ENCODE results near the gene ATP6V1B1.

Gene ATP6V1B1

DNA sequence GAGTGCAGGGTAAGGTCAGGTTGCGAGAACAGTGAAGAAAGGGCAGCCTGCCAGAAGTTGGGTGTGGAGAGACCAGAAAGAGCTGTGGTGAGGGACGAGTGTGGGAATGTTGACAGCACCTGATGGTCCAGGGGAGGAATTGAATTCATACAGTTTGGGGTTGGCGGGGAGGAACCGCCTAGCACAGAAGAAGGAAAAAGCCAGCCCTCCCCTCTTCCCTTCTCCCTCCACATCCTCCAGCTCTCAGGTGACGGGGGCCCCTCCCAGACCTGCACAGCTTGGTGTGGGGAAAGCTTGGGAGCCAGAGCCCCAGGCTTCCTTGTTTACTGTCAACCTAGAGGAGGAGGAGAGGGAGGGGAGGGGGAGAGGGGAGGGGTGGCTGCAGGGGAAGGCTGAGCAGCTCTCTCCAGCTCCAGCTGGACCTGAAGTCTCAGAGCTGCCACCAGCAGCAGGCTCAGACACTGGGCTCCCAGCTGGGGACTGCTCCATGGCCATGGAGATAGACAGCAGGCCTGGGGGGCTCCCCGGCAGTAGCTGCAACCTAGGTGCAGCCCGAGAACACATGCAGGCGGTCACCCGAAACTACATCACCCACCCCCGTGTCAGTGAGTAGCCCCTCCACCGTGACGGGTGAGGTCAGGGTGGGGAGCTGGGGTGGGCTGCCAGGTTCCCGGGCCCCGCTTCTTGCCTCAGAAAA lies at the start of gene ATP6V1B1:
TSS of gene ATP6V1B1 (plus strand) at position 433 of the 697 bp plus-strand sequence. CDS start at position 488, 55 bp downstream.
- DNase-seq, result no peak

DNA sequence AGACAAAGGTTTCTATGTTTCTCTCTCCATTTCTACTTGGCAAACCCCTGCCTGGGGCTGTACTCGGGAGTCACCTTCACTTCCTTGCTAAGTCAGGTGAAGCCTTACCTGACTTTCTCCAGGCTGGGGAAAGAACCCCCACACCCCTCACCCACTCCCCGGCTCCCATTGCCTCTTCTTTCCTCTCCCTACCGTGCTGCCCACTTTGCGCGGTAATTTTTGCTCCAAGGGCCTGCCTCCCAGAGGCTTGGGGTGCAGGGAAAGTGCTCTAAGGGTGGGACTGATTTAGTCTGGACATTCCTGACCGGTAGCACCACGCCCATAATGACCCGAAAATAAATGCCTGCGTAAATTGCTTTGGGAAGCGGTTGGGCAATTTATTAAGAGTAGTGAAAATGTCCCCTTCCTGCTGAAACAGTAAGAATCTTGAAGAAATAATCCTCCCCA lies 49.1 kb upstream of the ATP6V1B1 start:
- no peak for DNase-seq

DNA sequence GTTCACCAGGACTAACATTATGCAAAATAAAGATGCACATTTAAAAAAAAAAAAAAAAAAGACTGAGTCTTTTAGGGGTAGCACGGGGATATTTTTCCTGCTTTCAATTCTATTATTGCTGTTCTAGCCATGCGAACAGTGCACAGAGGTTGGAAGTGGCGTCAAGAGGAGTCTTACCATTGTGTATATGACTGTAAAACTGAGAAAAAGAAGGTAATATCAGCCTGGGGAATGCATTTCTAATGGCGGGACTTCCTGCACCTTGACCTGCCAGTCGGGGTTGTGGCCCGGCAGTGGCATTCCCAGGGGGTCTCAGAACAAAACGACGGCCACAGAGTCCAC lies 48.5 kb upstream of the ATP6V1B1 start:
- DNase-seq, result no peak

DNA sequence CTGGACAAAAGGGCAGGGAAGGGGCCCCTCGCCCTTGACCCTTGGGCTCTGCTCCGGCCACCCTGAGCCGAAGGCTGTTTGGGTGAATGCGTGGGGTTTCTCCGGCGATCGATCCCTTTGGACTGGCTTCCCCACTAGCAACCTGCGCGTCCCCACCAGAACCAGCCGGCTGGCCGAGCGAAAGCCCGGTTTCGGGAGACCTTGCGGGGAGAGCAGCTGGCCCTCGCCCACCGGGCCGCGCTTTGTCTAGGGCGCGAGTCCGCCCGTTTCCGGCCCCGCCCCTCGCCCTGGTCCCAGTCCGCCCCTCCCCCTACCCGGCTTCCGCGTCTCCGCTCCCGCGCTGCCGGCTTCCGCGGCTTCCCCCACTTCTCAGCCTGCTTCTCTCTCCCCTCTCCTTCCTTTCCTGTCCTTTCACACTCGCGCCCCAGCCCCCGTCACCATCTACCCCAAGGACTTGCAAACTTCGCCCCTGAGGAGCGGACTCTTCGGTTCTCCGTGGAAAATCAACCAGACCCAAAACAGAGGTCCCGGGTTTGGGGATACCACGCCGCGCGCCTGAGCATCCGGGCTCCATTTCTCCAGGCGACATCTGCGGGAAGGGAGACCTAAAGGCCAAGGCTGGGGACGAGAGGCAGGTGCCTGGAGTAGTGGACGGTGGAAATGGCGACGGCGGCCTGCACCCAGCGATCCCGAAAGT lies 48.0 kb upstream of the ATP6V1B1 start:
- no peak for DNase-seq

DNA sequence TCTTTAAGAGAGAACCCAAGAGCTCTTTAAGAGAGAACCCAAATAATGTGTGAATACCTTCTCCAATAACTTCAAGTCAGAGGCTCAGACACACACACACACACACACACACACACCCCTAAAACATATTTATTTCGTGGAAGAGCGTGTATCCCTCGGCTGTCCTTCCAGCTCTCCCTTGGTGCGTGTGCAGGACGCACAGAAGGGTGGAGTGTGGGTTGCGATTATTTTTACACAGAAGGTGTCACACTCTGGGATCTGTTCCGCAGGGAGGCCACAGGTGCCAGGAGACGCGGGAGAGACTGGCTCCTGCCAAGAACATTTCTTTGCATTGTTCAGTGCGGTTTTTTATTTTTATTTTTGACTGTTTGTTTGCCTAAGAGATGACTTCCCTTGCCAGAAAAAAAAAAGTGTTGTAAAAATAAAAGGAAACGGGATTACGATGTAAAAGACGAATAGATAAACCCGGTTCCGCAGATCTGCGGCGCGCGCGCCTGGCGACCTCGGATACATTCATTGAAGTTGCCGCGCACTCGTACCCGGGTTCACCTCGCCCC lies 47.3 kb upstream of the ATP6V1B1 start:
- DNase-seq, result no peak

DNA sequence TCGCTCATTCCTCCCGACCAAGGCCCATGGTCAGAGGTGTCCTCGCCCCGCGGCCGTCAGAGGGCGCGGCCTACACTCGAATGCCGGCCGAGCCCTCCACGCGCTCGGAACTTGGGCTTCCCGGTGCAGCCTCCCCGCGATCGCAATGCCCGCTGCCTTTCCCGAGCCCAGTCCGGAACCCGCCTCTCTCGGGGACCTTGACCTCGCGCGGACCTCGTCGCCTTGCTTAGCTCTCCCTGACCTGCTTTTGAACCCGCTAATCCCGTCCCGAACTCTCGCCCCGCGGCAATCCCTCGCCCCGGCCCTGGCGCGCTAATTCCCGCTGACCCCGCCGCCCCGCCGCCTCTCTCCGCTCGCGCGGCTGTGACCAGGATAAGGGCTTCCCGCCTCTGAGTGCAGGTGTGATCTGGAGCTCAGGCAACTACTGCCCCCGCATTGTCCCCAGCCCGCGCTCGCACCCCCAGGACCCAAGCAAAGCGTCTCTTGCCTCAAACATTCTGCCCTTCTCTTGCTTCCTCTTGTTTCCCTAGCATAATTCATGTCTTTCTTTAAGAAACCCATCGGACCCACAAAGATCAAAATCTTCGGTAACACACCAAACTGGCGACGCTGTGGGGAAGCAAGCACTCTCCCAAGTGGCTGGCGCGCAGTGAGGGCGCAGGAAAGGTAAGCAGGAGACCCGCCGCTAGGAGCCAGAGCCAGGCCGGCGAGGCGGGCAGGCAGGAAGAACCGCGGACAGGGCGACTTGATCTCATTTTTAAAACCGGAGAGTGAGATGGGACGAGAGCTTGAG lies 46.6 kb upstream of the ATP6V1B1 start:
- DNase-seq, result no peak

DNA sequence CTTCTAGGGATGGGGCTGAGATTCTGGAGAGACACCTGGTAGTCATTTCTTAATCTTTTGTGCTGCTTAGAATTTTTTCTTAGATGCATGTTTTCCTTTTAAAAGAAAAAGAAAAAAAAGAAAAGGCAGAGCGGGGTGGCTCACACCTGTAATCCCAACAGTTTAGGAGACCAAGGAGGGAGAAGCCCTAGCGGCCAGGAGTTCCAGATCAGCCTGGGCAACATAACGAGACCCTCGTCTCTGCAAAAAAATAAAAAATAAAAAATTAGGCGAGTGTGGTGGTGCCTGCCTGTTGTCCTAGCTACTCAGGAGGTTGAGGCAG lies 46.0 kb upstream of the ATP6V1B1 start:
- no peak for DNase-seq

DNA sequence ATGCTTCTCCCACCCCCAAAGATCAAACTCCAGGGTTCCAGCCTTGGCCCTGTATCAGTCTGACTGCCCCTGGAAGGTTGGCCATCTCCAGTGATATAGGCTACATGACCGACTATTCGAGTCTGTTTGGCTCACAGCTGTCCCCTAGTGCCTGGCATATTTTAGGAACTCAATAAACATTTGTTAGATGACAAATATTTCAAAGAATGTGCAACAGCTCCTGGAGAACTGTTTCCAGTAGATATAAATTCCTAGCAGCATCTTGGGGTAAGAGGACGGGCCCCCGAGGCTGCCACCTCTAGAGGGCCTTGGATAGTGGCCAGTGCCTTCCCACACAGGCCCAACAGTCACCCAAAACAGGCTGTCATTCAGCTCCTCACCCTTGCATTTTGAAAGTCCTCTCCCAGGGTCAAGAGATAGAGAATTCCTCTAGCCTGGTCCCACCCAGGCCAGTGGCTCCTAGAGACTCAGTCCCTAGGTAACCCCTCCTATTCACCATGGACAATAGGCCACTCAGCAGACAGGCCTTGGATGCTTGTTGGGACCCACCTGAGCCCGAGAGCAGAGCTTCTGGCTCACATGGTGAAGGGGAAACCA lies 45.1 kb upstream of the ATP6V1B1 start:
- DNase-seq, result no peak

DNA sequence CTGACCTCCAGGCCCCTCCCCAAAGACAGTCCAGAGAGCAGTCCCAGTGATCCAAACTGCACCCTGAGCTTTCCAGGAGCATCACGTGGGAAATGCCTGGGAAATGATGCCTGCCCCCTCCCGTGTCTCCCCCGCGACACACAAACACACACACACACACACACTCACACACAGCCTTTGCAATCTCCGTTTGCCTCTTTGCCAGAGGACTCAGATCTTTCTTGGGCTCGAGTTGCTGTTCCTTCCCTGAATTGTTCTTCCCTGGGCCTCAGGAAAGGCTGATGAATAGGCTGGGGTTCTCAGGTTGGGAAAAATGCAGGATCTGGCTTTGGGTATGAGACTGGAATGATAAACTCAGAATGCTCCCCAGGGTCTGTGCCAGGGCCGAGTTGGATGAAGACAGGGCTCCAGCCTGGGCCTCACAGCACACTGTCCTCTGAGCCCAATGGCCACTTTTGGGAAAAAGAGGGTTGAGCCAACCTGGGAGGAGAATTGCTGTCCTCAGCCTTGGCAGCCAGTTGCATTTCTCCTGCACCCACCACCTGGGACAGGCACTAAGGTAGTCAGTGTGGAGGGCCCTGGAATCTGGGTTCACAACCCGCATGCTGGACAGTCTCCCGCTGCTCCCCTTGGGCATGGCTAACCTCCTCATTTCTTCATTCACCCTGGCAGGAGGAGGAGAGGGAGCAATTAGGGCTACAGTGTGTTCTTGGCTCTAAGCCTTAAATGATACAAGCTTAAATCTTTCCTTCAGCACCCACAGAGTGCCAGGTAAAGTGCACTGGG lies 43.9 kb upstream of the ATP6V1B1 start:
- no peak for DNase-seq

DNA sequence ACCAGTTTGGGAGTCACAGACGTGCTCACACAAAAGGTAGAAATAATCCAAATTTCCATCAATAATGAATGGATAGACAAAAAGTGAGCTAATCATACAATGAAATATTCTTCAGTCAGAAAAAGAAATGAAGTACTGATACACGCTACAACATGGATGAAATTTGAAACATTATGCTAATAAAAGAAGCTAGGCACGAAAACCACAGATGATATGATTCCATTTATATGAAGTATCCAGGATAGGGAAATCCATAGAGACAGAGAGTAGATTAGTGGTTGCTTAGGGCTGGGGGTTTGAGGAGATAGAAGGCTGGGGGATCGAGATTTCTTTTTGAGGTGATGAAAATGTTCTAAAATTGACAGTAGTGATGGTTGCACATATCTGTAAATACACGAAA lies 43.0 kb upstream of the ATP6V1B1 start:
- no peak for DNase-seq

DNA sequence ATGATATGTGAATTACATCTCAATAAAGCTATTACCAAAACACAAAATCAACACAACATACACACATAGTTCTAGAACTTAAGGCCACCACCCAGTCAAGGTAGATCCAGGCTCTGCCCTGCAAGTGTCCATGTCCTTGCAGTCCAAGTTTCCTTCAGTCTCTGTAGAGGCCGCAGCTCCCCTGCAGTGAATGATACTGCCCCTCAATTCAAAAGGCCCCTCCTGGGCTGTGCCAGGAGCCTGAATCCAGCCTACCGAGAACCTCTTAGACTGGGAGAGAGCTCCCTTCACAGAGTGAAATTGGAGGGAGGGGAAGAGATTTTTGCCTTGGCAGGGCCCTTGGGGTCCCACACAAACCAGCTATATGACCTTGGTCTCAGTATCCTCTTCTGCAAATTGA lies 42.5 kb upstream of the ATP6V1B1 start:
- no peak for DNase-seq

DNA sequence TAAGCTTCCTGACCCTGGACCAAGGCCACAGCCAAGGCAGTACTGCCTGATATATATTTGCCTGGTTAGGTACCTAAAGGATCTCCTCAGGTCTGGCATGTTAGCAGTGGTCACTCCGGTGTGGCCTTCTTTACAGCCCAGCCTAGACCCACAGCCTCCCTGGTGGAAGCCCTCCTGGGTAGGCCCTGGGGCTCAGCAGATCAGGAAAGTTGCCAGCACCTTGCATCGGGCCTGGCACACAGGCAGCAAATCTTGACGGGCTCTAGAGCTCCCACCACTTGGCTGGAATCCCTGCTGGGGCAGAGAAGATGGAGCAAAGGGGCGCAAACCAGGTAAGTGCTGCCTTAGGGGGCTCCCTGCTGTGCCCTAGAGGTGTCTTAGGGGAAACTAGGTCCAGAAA lies 40.9 kb upstream of the ATP6V1B1 start:
- DNase-seq, result no peak

DNA sequence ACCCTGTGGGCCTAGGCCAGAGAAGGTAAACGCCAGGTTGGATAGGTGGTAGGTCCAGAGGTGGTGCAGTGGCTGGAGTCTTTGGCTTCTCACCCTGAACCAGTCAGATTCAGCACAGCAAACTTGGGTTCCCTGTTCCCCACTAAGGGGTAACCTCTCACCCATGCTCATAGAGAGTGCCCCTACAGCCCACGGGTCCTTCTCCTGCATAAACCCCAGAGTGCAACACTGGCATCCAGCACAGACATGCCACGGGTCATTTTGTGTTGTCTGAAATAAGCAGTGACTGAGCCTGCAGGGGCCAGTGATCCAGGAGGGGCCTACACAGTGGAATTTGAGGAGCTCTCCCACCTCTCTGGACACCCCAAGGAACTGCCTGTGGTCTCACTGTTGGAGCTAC lies 40.5 kb upstream of the ATP6V1B1 start:
- no peak for DNase-seq

DNA sequence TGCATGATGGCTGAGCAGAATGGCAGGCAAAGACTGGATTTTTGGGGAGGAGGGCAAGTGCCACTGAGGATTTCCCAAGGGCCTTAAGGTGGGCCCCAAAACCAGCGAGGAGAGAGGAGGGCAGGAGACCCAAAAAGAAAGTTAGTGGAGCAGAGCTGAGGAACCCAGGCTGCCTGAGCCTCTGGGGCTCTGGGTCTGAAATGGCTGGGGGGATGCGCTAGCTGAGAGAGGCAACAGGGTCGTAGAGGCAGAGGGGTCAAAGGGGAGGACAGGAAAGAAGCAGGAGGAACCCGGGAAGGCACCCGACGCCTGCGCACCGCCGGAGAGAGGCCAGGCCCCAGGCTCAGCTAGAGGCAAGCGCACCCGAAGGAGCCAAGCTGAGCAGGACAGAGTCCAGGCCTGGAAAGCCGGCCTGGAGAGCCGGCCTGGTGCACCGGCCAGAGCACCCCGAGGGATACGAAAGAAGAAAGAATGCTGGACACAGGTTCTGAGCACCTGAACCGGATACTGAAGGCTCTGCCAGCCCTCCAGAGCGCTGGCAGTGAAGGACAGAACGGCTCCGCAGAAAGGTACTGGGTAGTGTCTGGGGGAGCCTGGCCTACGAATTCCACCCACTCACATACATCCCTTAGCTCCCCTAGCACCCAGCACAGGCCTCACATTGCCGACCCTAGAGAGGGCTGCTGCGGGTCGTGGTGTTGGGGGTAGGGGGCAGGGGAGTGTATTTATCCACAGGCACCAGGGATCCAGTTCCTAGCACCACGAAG lies 39.5 kb upstream of the ATP6V1B1 start:
- no peak for DNase-seq

DNA sequence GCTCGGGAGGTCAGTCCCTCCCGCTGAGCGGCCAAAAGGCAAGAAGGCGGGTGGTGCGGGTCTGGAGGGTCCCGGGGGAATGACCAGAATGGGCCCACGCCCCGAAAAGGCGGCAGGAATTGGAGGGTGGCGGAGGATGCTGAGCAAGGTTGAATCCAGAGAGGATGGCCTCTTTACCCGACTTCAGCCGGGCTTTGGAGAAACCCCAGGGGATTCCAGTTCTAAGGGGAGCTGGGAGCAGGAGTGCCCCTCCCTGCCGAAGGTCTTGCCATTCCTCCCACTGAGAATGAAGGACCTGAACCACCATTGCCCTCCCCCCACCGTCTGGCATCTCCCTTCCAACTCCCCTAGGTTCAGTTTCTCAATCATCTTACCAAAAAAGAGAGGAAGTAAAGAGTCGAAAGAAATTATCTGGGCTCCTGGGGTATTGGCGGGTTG lies 38.9 kb upstream of the ATP6V1B1 start:
- no peak for DNase-seq

DNA sequence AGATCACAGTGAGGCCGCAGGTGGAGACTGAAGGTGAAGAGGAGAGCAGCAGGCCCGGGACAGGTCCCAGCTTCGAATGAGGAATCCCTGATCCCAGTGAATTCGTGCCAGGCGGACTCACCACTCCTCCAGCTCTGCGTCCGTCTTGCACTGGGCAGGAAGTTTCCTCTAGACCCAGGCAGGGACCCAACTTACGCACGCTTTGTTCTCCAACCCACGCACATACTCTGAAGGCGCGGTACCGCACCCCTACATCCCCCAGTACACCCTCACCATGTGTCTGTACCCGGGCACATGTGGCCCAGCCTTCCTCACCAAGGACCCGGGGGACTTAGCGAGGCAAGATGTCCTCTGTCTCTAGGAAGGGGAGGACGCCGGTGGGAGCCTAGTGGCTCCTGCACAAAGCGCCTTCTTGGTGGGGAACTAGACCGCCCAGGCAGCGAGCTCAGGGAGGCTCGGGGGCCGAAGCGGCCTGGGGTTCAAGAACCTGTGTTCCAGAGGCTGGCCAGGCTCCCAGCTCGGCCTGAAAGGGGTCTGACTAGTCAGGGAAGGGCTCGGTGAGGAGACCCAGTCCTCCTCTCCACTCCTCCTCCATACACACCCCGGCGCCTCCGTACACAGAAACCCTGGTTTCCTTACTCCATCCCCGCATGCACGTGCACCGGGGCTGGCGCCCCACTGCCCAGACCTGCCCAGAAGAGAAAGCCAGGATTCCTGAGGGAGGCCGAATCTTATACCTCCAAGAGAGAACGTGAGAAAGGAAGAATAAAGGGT lies 38.3 kb upstream of the ATP6V1B1 start:
- no peak for DNase-seq

DNA sequence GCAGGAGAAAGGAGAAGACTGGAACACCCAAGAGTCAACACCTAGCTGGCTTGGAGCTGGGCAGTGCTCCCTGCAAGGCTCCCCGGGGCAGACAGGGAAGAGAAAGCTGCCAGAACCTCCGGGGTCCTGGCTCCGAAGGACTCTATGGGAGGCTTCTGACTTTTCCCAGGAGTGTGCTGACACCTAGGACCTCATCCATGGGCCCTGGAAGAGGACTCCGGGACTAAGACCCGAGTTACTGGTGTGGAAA lies 37.8 kb upstream of the ATP6V1B1 start:
- no peak for DNase-seq

DNA sequence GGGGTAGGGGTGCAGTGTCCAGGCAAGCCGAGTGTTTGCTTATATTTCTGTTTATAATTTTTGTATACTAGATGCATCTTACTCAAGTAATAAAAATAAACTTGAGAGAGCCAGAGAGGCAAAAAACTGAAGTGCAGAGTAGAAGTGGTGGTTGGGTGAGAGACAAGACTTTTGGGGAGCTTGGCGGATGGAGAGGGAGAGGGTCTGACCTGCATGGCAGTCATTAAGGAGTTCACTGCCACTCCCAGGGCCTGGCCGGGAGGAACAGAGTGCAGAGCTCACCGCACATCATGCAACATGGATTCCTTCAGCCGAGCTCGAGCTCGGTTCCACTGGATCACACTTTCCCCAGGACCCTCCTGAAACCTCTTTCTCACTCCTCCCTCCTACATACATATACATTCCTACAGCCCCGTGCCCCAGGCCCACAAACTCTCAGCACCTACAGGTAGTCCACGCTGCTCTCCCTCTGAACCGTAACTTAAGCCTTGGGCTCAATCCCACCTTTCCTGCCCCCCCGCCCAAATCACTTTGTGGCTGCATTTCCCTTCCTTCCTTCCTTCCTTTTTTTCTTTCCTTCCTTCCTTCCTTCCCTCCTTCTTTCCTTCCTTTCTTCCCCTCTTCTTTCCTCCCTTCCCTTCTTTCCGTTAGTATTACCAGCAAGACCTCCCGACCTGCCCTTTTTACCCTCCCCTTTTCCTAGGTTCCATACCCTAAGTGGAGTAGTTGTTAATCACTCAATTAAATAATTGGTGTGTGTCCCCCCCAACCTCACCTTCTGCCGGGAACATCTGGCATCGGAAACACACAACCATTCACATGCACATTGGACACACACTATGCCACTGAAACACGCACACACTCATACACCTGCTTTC lies 37.1 kb upstream of the ATP6V1B1 start:
- DNase-seq, result no peak

DNA sequence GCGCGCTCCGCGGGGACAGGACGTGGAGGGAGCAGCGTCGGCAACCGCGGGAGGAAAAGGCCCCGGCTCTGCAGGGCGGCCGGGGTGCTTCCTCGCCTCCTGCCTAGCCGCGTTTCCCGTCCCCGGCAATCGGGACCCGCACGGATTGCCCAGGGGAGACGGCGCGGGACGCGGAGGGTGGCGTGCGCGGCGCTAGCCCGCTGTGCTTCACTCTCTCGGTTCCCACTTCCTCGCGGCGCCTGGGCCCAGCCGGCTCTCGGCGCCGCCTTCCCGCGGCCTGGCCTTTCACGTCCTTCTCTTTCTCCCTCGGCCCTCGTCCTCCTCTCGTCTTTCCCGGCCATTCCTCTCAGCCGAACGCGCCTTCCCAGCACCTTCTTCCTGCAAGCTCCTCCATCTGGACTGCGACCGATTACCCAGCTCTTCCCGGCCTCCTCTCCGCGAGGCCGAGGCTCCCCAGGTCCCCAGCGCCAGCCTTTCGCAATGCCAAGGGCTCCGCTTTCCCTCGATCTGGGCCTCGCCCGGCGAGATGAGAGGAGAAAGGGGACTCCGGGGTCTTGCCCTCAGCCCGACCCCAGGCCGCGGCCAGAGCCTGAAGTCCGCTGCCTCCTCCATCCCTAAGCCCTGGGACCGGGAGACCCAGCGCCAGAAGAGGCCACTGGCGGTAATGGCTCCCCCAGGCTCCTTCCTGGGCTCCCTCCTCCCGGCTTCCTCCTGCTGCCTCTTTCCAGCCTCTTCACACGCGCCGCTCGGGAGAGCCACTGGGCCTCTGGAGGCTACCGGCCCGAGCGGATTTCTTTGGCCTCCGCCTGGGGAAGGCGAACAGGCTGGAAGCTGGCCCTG lies 34.3 kb upstream of the ATP6V1B1 start:
- no peak for DNase-seq

All from right hindlimb (tissue), 1 donor.